ENCODE measurements around the gene DNAJC17.

GRCh38 chr15:40829115-40829514 lies 21.8 kb upstream of the DNAJC17 start:
- TF ChIP-seq CTCF (conservative IDR thresholded peaks at IDR 0.05; ENCODE audit: low read depth, low read length) (no peak), EZH2 (IDR thresholded peaks at IDR 0.05; ENCODE audit: borderline replicate concordance, low read depth, low read length, poor library complexity, severe bottlenecking) (no peak)

Measured in A673 (cell line).